Measurements from ENCODE around the gene ANKS1B. TPM values are rescaled to one million over a fixed set of nuclear protein-coding genes. Genes with fewer than 3 reads are reported as not detected.

The ANKS1B gene
- total RNA-seq, 1 experiment from 2014 or later: 18.8 TPM

DNA sequence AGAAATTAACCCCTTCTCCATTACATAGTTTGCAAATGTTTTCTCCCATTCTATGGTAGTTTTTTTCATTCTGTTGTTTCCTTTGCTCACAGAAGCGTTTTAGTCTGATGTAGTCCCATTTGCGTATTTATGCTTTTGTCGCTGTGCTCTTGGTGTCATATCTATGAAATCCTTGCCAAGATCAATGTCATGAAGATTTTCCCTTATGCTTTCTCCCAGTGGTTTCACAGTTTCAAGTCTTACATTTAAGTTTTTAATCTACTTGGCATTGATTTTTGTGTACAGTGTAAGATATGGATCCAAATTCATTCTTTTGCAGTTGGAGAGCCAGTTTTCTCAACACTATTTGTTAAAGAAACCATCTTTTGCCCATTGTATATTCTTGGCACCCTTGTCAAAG, 982.0 kb downstream of the ANKS1B start:
- no peak overlapping the region for H3K27ac Mint-ChIP-seq (ENCODE audit: low read depth, unreplicated experiment)
- intact Hi-C loops (cut with micrococcal nuclease): no loop called here
- ChIA-PET CTCF (no interaction called here), POLR2A (no interaction called here)
- H3K36me3 Mint-ChIP-seq (ENCODE audit: insufficient read depth, unreplicated experiment): no peaks in the 10 kb centered on the region
- BruUV-seq (replicated peaks): no TSS peak
- TF ChIP-seq, protein P1, sequence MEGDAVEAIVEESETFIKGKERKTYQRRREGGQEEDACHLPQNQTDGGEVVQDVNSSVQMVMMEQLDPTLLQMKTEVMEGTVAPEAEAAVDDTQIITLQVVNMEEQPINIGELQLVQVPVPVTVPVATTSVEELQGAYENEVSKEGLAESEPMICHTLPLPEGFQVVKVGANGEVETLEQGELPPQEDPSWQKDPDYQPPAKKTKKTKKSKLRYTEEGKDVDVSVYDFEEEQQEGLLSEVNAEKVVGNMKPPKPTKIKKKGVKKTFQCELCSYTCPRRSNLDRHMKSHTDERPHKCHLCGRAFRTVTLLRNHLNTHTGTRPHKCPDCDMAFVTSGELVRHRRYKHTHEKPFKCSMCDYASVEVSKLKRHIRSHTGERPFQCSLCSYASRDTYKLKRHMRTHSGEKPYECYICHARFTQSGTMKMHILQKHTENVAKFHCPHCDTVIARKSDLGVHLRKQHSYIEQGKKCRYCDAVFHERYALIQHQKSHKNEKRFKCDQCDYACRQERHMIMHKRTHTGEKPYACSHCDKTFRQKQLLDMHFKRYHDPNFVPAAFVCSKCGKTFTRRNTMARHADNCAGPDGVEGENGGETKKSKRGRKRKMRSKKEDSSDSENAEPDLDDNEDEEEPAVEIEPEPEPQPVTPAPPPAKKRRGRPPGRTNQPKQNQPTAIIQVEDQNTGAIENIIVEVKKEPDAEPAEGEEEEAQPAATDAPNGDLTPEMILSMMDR (IDR thresholded peaks at IDR 0.05; ENCODE audit: unreplicated experiment): no peak
- H3K4me3 Mint-ChIP-seq (ENCODE audit: unreplicated experiment): no peak overlapping the region
- H3K9me3 Mint-ChIP-seq (ENCODE audit: unreplicated experiment): no peaks in the 10 kb centered on the region
- no peak for DNase-seq (ENCODE audit: unreplicated experiment)
- H3K27me3 Mint-ChIP-seq (ENCODE audit: insufficient read depth, unreplicated experiment): no peaks in the 10 kb centered on the region
- no peaks in the 10 kb centered on the region for H3K4me1 Mint-ChIP-seq (ENCODE audit: insufficient read depth, unreplicated experiment)

DNA sequence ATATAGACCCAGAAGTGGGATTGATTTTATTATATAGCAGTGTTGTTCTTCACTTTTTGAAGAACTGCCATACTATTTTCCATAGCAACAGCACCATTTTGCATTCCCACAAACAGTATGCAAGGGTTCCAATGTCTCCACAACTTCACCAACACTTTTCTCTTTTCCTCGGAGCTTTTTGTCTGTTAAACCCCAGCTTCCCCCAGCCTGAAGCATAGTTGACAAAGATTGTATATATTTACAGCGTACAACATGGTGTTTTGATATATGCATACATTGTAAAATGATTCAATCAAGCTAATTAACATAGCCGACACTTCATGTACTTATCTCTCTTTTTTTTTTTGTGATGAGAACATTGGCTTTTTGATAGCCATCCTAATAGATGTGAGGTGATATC, 982.6 kb downstream of the ANKS1B start:
- intact Hi-C loops (cut with micrococcal nuclease): no loop called here
- H3K27ac Mint-ChIP-seq (ENCODE audit: low read depth, unreplicated experiment): no peak overlapping the region
- ChIA-PET POLR2A (no interaction called here), CTCF (interaction anchor here (0.6 kb wide), 2 partner anchors 42 to 76 kb away, joined by 5 to 6 read pairs; no protein-coding TSS in a partner anchor)
- no peaks in the 10 kb centered on the region for H3K36me3 Mint-ChIP-seq (ENCODE audit: insufficient read depth, unreplicated experiment)
- BruUV-seq (replicated peaks): no TSS peak
- TF ChIP-seq, protein P1 (IDR thresholded peaks at IDR 0.05; ENCODE audit: unreplicated experiment): no peak
- no peak for DNase-seq (ENCODE audit: unreplicated experiment)
- H3K4me1 Mint-ChIP-seq (ENCODE audit: insufficient read depth, unreplicated experiment): no peaks in the 10 kb centered on the region
- H3K4me3 Mint-ChIP-seq (ENCODE audit: unreplicated experiment): no peak overlapping the region
- H3K9me3 Mint-ChIP-seq (ENCODE audit: unreplicated experiment): no peaks in the 10 kb centered on the region
- H3K27me3 Mint-ChIP-seq (ENCODE audit: insufficient read depth, unreplicated experiment): no peaks in the 10 kb centered on the region

DNA sequence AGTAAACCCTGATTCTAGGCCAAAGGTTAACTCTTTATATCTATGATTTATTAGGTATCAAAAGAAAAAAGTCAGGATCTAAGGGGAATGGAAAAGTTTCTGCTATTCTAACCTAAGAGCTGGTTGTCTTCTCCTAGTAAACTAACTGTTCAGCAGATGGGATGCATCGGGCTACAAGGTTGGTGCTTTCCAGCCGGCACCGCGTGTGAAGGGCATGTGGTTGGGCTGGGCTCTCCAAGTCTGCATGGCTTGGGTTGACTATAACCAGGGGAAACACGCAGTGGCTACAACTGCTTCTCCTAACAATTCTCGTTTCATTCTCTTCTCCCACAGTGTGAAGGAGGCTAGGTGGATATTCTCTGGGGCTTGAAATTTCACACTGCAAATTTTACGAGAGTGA, 985.2 kb downstream of the ANKS1B start:
- no TSS peak for BruUV-seq (replicated peaks)
- no peak overlapping the region for H3K4me3 Mint-ChIP-seq (ENCODE audit: unreplicated experiment)
- no peaks in the 10 kb centered on the region for H3K9me3 Mint-ChIP-seq (ENCODE audit: unreplicated experiment)
- H3K27ac Mint-ChIP-seq (ENCODE audit: low read depth, unreplicated experiment): no peak overlapping the region
- no peaks in the 10 kb centered on the region for H3K4me1 Mint-ChIP-seq (ENCODE audit: insufficient read depth, unreplicated experiment)
- ChIA-PET CTCF (interaction anchor here (0.6 to 5.0 kb wide), 29 partner anchors 10 to 771 kb away, joined by 3 to 72 read pairs (median 6); no protein-coding TSS in a partner anchor), POLR2A (interaction anchor here (0.7 kb wide), 1 partner anchor 604 kb away, joined by 3 read pairs; no protein-coding TSS in a partner anchor)
- DNase-seq (ENCODE audit: unreplicated experiment): no peak
- H3K36me3 Mint-ChIP-seq (ENCODE audit: insufficient read depth, unreplicated experiment): no peaks in the 10 kb centered on the region
- H3K27me3 Mint-ChIP-seq (ENCODE audit: insufficient read depth, unreplicated experiment): no peaks in the 10 kb centered on the region
- TF ChIP-seq, protein P1 (IDR thresholded peaks at IDR 0.05; ENCODE audit: unreplicated experiment): no peak
- intact Hi-C loops (cut with micrococcal nuclease): loop anchor here (5.0 kb wide), 1 partner anchor 432 kb away; no protein-coding TSS in a partner anchor

DNA sequence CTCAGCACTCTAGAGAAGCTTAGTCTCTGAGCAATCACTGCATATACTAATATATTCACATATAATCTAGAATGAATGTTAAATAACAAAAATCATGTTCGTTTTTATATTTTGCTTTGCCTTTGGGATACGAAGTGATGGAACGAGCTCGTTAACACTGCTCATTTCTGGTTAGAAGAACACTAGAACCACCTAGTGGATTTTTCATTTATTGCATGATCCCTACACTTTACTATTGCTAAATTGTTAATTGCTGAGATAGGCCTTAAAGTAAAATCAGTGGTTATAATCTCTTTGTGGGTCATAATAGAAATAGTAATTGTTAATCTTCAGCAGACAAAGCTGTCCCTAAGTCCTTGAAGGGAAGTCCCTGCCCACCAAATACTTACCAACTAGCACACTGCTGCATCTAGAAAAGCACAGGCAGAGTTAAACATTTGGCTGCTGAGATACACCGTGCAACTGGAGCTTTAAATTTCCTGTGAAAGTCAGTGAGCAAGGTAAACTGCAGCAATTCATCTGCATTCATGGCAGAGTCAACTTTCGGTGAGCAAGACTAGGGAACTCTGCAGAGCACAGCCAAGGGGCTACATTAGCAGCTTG, 985.9 kb downstream of the ANKS1B start:
- no TSS peak for BruUV-seq (replicated peaks)
- CTCF ChIA-PET: interaction anchor here (0.5 to 5.0 kb wide), 52 partner anchors 8 to 771 kb away, joined by 3 to 72 read pairs (median 4); no protein-coding TSS in a partner anchor
- no peaks in the 10 kb centered on the region for H3K36me3 Mint-ChIP-seq (ENCODE audit: insufficient read depth, unreplicated experiment)
- peak; percentile 54 for DNase-seq (ENCODE audit: unreplicated experiment)
- no peaks in the 10 kb centered on the region for H3K9me3 Mint-ChIP-seq (ENCODE audit: unreplicated experiment)
- TF ChIP-seq, protein P1 (IDR thresholded peaks at IDR 0.05; ENCODE audit: unreplicated experiment): peak; percentile 55
- intact Hi-C loops (cut with micrococcal nuclease): loop anchor here (1.0 to 5.0 kb wide), 5 partner anchors 43 to 580 kb away; no protein-coding TSS in a partner anchor
- H3K27ac Mint-ChIP-seq (ENCODE audit: low read depth, unreplicated experiment): no peak overlapping the region
- H3K4me1 Mint-ChIP-seq (ENCODE audit: insufficient read depth, unreplicated experiment): no peaks in the 10 kb centered on the region
- no peaks in the 10 kb centered on the region for H3K27me3 Mint-ChIP-seq (ENCODE audit: insufficient read depth, unreplicated experiment)
- POLR2A ChIA-PET: interaction anchor here (0.6 to 1.0 kb wide), 3 partner anchors 238 to 315 kb away, joined by 3 to 4 read pairs (median 3); no protein-coding TSS in a partner anchor
- H3K4me3 Mint-ChIP-seq (ENCODE audit: unreplicated experiment): no peak overlapping the region

Measured in MCF 10A (cell line).